B cell (primary cell): ENCODE results near the gene FRRS1. TPM values are rescaled to one million over a fixed set of nuclear protein-coding genes. Genes with fewer than 3 reads are reported as not detected.

Experiments
- ATAC-seq: fragments of 200-7000 bp; cut with Tn5 transposase; one replicate; pipeline ENCODE4 v1.10.0; 2021; ENCODE audit warnings: low read depth, mild to moderate bottlenecking, moderate number of reproducible peaks, moderate library complexity
- CTCF ChIA-PET: fragments of 350-600 bp; sonication (Branson Sonifier 250); formaldehyde crosslinking; loops from one replicate; lab custom pipeline; 2021; ENCODE audit warnings: antibody characterized with exemption, inconsistent platforms; lab: Charles Lee
- POLR2A ChIA-PET: fragments of 350-600 bp; sonication (Branson Sonifier 250); formaldehyde crosslinking; loops from one replicate; lab custom pipeline; 2021; ENCODE audit warnings: antibody characterized with exemption; lab: Charles Lee
- DNase-seq: peaks from one replicate; pipeline ENCODE4 v3.0.0; 2013
- H2AFZ ChIP-seq: 2 replicates; pipeline ENCODE4 v1.6.1; 2012; ENCODE audit warnings: mild to moderate bottlenecking, low read depth, low read length; ENCODE audit not compliant: insufficient read depth, poor library complexity, severe bottlenecking
- H3K27ac ChIP-seq, 2 donors: 1 replicate in 1 of 2; 2 replicates in 1 of 2; pipeline ENCODE4 v1.5.1; 2012 to 2013; ENCODE audit warnings: low read length in 2 of 2, mild to moderate bottlenecking in 2 of 2, moderate library complexity in 1 of 2
- H3K27me3 ChIP-seq, 4 experiments: fragments of 200-600 bp in 1 of 4; sonication (generic) in 1 of 4; replicated peaks in 1 of 4; 1 replicate in 2 of 4; 2 replicates in 2 of 4; pipeline versions ENCODE4 v1.6.1 to v1.7.0; 2013 to 2016; ENCODE audit warnings: low read length in 3 of 4, mild to moderate bottlenecking in 2 of 4, mixed read lengths in 1 of 4, moderate library complexity in 1 of 4; ENCODE audit not compliant: insufficient read depth in 4 of 4, control insufficient read depth in 3 of 4; ENCODE audit errors: control extremely low read depth in 1 of 4
- H3K36me3 ChIP-seq, 2 experiments: replicated peaks in 1 of 2; 1 replicate in 1 of 2; 2 replicates in 1 of 2; pipeline versions ENCODE4 v1.6.1 to v1.7.1; 2013; ENCODE audit warnings: low read length in 1 of 2; ENCODE audit not compliant: insufficient read depth in 2 of 2, control insufficient read depth in 1 of 2; ENCODE audit errors: control extremely low read depth in 1 of 2, extremely low read depth in 1 of 2
- H3K4me1 ChIP-seq, 2 donors: fragments of 200-600 bp in 1 of 2; sonication (generic) in 1 of 2; 1 replicate in 1 of 2; 2 replicates in 1 of 2; pipeline versions ENCODE4 v1.5.1 to v1.6.1; 2013 to 2017; ENCODE audit warnings: low read length in 2 of 2; ENCODE audit not compliant: control insufficient read depth in 2 of 2, insufficient read depth in 2 of 2
- H3K4me2 ChIP-seq: replicated peaks from 2 replicates; pipeline ENCODE3; 2012; ENCODE audit warnings: mild to moderate bottlenecking, low read depth, low read length; ENCODE audit not compliant: poor library complexity, severe bottlenecking
- H3K4me3 ChIP-seq, 5 experiments: fragments of 200-600 bp in 1 of 5; sonication (generic) in 1 of 5; 1 replicate in 3 of 5; 2 replicates in 2 of 5; pipeline versions ENCODE4 v1.5.1 to v1.7.0; 2011 to 2016; ENCODE audit warnings: low read length in 4 of 5, mild to moderate bottlenecking in 4 of 5, low read depth in 2 of 5, control low read depth in 1 of 5, moderate library complexity in 1 of 5; ENCODE audit not compliant: insufficient read depth in 1 of 5; ENCODE audit errors: control extremely low read depth in 1 of 5, extremely low read depth in 1 of 5
- H3K79me2 ChIP-seq: fragments of 200-600 bp; sonication (generic); one replicate; pipeline ENCODE4 v1.6.0; 2016; ENCODE audit warnings: low read length; ENCODE audit not compliant: control insufficient read depth, insufficient read depth
- H3K9ac ChIP-seq: fragments of 200-600 bp; sonication (generic); 2 replicates; pipeline ENCODE4 v1.6.1; 2017; ENCODE audit warnings: mild to moderate bottlenecking, low read length, moderate library complexity
- H3K9me3 ChIP-seq, 3 donors: one replicate each; pipeline versions ENCODE4 v1.6.1 to v1.7.1; 2013; ENCODE audit warnings: low read length in 2 of 3; ENCODE audit not compliant: control insufficient read depth in 2 of 3, insufficient read depth in 1 of 3; ENCODE audit errors: control extremely low read depth in 1 of 3
- H4K20me1 ChIP-seq: 2 replicates; pipeline ENCODE4 v1.6.0; 2012; ENCODE audit warnings: mild to moderate bottlenecking, low read length; ENCODE audit not compliant: insufficient read depth, control insufficient read depth, poor library complexity, severe bottlenecking
- H3K27ac Mint-ChIP-seq: one replicate; pipeline ENCODE4 v1.8.0; 2021; ENCODE audit warnings: mixed read lengths
- H3K27me3 Mint-ChIP-seq: one replicate; pipeline ENCODE4 v1.8.0; 2021; ENCODE audit warnings: mixed read lengths
- H3K4me1 Mint-ChIP-seq: one replicate; pipeline ENCODE4 v1.8.0; 2021; ENCODE audit warnings: mixed read lengths
- H3K4me3 Mint-ChIP-seq: one replicate; pipeline ENCODE4 v1.8.0; 2021; ENCODE audit warnings: mixed read lengths
- H3K9me3 Mint-ChIP-seq: one replicate; pipeline ENCODE4 v1.8.0; 2022; ENCODE audit warnings: mixed read lengths; ENCODE audit not compliant: insufficient read depth
- CTCF ChIP-seq: fragments of 200-600 bp; IDR thresholded peaks from one replicate; pipeline ENCODE4 v1.8.0; 2022; ENCODE audit warnings: antibody characterized with exemption, mild to moderate bottlenecking
- EZH2 ChIP-seq: IDR thresholded peaks from 2 replicates; pipeline ENCODE4 v1.6.1; 2012; ENCODE audit warnings: borderline replicate concordance, low read depth, mild to moderate bottlenecking, moderate library complexity, low read length; ENCODE audit not compliant: insufficient read depth, poor library complexity, severe bottlenecking
- WGBS: methylation state at CpG from one replicate; pipeline ENCODE4 v1.1.5; 2013; ENCODE audit warnings: missing lambda C conversion rate; ENCODE audit not compliant: insufficient coverage; 5-methylcytosine and 5-hydroxymethylcytosine counted together
- intact Hi-C: fragments of 100-400 bp; cut with micrococcal nuclease; formaldehyde crosslinking; loops from one replicate; pipeline ENCODE4 v1.10.0; 2022
- polyA plus RNA-seq: library from polyadenylated mRNA; depleted of rRNA; stranded (reverse); fragments of >200 nt; gene quantifications from 2 replicates; pipeline ENCODE4 v1.2.3, GENCODE V29; 2012
- total RNA-seq, 2 donors: library from RNA; stranded (reverse); fragments of 120-200 nt in 1 of 2; gene quantifications; 1 replicate in 1 of 2; 2 replicates in 1 of 2; pipeline versions ENCODE4 v1.2.3 to v1.2.4, GENCODE V29; 2013 to 2022

The FRRS1 gene
- total and polyA plus RNA-seq, 2 donors (not counting 1 experiment from before 2014, with no cell fraction given): 0.73 to 0.96 TPM

GRCh38 chr1:99755664-99756063 lies 10.8 kb downstream of the FRRS1 start:
- H3K9me3 ChIP-seq: peaks cover 0 to 9% (median 2%) of the 10 kb centered on the region in 3 donors
- no peaks in the 10 kb centered on the region for H3K4me1 ChIP-seq
- ATAC-seq: no peak
- H3K9ac ChIP-seq: no peak overlapping the region
- no peak overlapping the region for H3K4me2 ChIP-seq
- Mint-ChIP-seq H3K4me1 (peaks cover 10% of the 10 kb centered on the region), H3K9me3 (peaks cover 3% of the 10 kb centered on the region), H3K4me3 (no peak overlapping the region), H3K27ac (no peak overlapping the region), H3K27me3 (no peaks in the 10 kb centered on the region)
- intact Hi-C loops: no loop called here
- no CpG with 5 or more reads among the region's 2 CpGs for WGBS
- no peaks in the 10 kb centered on the region for H3K27me3 ChIP-seq
- no peaks in the 10 kb centered on the region for H4K20me1 ChIP-seq
- H3K27ac ChIP-seq: no peak overlapping the region
- no peak for TF ChIP-seq EZH2
- TF ChIP-seq CTCF: no peak
- no peak for DNase-seq
- H3K79me2 ChIP-seq: no peaks in the 10 kb centered on the region
- no peak overlapping the region for H3K4me3 ChIP-seq
- H2AFZ ChIP-seq: no peak overlapping the region
- H3K36me3 ChIP-seq: no peaks in the 10 kb centered on the region
- CTCF ChIA-PET: interaction anchor here (1.1 kb wide), 1 partner anchor 18 kb away, joined by 3 read pairs; no protein-coding TSS in a partner anchor
- POLR2A ChIA-PET: no interaction called here

- Mint-ChIP-seq H3K4me1 (peaks cover 10% of the 10 kb centered on the region), H3K27ac (no peak overlapping the region), H3K4me3 (no peak overlapping the region), H3K27me3 (no peaks in the 10 kb centered on the region), H3K9me3 (peaks cover 3% of the 10 kb centered on the region)
- Histone ChIP-seq H3K4me3 (no peak overlapping the region), H4K20me1 (no peaks in the 10 kb centered on the region), H3K27me3 (no peaks in the 10 kb centered on the region), H3K27ac (no peak overlapping the region), H3K9me3 (peaks cover 0 to 7% (median 2%) of the 10 kb centered on the region in 3 donors), H2AFZ (no peak overlapping the region), H3K79me2 (no peaks in the 10 kb centered on the region), H3K9ac (no peak overlapping the region), H3K36me3 (no peaks in the 10 kb centered on the region), H3K4me2 (no peak overlapping the region), H3K4me1 (no peaks in the 10 kb centered on the region)
- DNase-seq: no peak
- 100% methylated on average over 3 of the region's 5 CpGs for WGBS
- ChIA-PET POLR2A (no interaction called here), CTCF (no interaction called here)
- intact Hi-C loops: no loop called here
- ATAC-seq: no peak
- TF ChIP-seq CTCF (no peak), EZH2 (no peak)
Observed at GRCh38 chr1:99754697-99755096, 11.7 kb downstream of the FRRS1 start.
